ENCODE data around the gene TNFAIP3. TPM values are rescaled to one million over a fixed set of nuclear protein-coding genes. Genes with fewer than 3 reads are reported as not detected.

TNFAIP3 gene
- total and polyA plus RNA-seq, 7 donors, result 11.4 to 49.9 (median 18.7) TPM

GRCh38 chr6:137871291-137871690 is 4.2 kb downstream of the TNFAIP3 start:
- Histone ChIP-seq H3K9me3 (no peaks in the 10 kb centered on the region), H3K4me3 (peak overlapping the region in 3 of 4 donors; percentile 2 to 96 (median 88)), H3K27ac (peak overlapping the region; percentile 67 to 97 (median 85)), H3K27me3 (no peaks in the 10 kb centered on the region), H3K36me3 (peaks cover 16 to 28% (median 17%) of the 10 kb centered on the region in 4 donors), H3K4me1 (peaks cover 0 to 67% (median 56%) of the 10 kb centered on the region in 4 donors)
- 68 to 84% methylated on average over 11 of the region's 11 CpGs for WGBS, 2 donors
- TF ChIP-seq POLR2A (IDR thresholded peaks at IDR 0.05), result no peak
- no peak for TF ChIP-seq POLR2AphosphoS5 (IDR thresholded peaks at IDR 0.05)
- no peak for TF ChIP-seq EP300 (IDR thresholded peaks at IDR 0.05)
- TF ChIP-seq CTCF (IDR thresholded peaks at IDR 0.05), result no peak
- DNase-seq, result no peak
- intact Hi-C loops (cut with DNase I), result loop anchor here (10.0 kb wide), 2 partner anchors 234 to 656 kb away; partner anchors contain the start of genes IFNGR1 and PERP

GRCh38 chr6:137871831-137872454 is 4.9 kb downstream of the TNFAIP3 start:
- Histone ChIP-seq H3K9me3 (no peaks in the 10 kb centered on the region), H3K36me3 (peaks cover 23 to 35% (median 24%) of the 10 kb centered on the region in 4 donors), H3K27me3 (no peaks in the 10 kb centered on the region), H3K4me1 (peaks cover 0 to 64% (median 53%) of the 10 kb centered on the region in 4 donors), H3K27ac (peak overlapping the region; percentile 67 to 97 (median 85)), H3K4me3 (peak overlapping the region in 2 of 4 donors; percentile 88 to 96)
- intact Hi-C loops (cut with DNase I), result loop anchor here (10.0 kb wide), 2 partner anchors 233 to 657 kb away; partner anchors contain the start of genes IFNGR1 and PERP
- TF ChIP-seq CTCF (IDR thresholded peaks at IDR 0.05) (no peak), POLR2AphosphoS5 (IDR thresholded peaks at IDR 0.05) (no peak), EP300 (IDR thresholded peaks at IDR 0.05) (no peak), POLR2A (IDR thresholded peaks at IDR 0.05) (no peak)
- 70 to 91% methylated on average over 1 of the region's 1 CpG for WGBS, 2 donors
- no peak for DNase-seq

GRCh38 chr6:137872581-137873115 is 5.6 kb downstream of the TNFAIP3 start:
- Histone ChIP-seq H3K4me1 (peaks cover 0 to 64% (median 53%) of the 10 kb centered on the region in 4 donors), H3K36me3 (peaks cover 30 to 42% (median 31%) of the 10 kb centered on the region in 4 donors), H3K27me3 (no peaks in the 10 kb centered on the region), H3K9me3 (no peaks in the 10 kb centered on the region), H3K4me3 (peak overlapping the region in 1 of 4 donors; percentile 20), H3K27ac (peak overlapping the region; percentile 67 to 97 (median 85))
- intact Hi-C loops (cut with DNase I), result loop anchor here (10.0 kb wide), 2 partner anchors 232 to 658 kb away; partner anchors contain the start of genes IFNGR1 and PERP
- 38 to 61% methylated on average over 2 of the region's 2 CpGs for WGBS, 2 donors
- TF ChIP-seq CTCF (IDR thresholded peaks at IDR 0.05) (no peak), EP300 (IDR thresholded peaks at IDR 0.05) (no peak), POLR2AphosphoS5 (IDR thresholded peaks at IDR 0.05) (no peak), POLR2A (IDR thresholded peaks at IDR 0.05) (no peak)
- no peak for DNase-seq

- Histone ChIP-seq H3K27ac (peak overlapping the region; percentile 67 to 97 (median 85)), H3K9me3 (no peaks in the 10 kb centered on the region), H3K36me3 (peaks cover 35 to 48% (median 37%) of the 10 kb centered on the region in 4 donors), H3K27me3 (no peaks in the 10 kb centered on the region), H3K4me1 (peaks cover 0 to 64% (median 52%) of the 10 kb centered on the region in 4 donors), H3K4me3 (peak overlapping the region in 3 of 4 donors; percentile 16 to 29 (median 20))
- intact Hi-C loops (cut with DNase I), result loop anchor here (10.0 kb wide), 2 partner anchors 231 to 659 kb away; partner anchors contain the start of genes IFNGR1 and PERP
- 1 to 12% methylated on average over 7 of the region's 7 CpGs for WGBS, 2 donors
- DNase-seq, result peak; percentile 93
- no peak for TF ChIP-seq POLR2A (IDR thresholded peaks at IDR 0.05)
- no peak for TF ChIP-seq CTCF (IDR thresholded peaks at IDR 0.05)
- TF ChIP-seq POLR2AphosphoS5 (IDR thresholded peaks at IDR 0.05), result peak; percentile 58 to 90 (median 70)
- TF ChIP-seq EP300 (IDR thresholded peaks at IDR 0.05), result peak in 2 of 4 donors; percentile 83 to 85
Observed at GRCh38 chr6:137873273-137873762, 6.3 kb downstream of the TNFAIP3 start.
